ENCODE results near the gene CHST12. TPM values are rescaled to one million over a fixed set of nuclear protein-coding genes. Genes with fewer than 3 reads are reported as not detected.

CHST12 gene
- total RNA-seq, 1 experiment from 2014 or later, result 19.3 TPM

- Histone ChIP-seq H4K8ac (replicated peaks; ENCODE audit: insufficient read length, low read depth, low read length) (no peak overlapping the region), H3K79me2 (ENCODE audit: insufficient read depth, low read length) (no peaks in the 10 kb centered on the region), H3T11ph (ENCODE audit: low read length) (no peak overlapping the region), H2BK5ac (ENCODE audit: insufficient read length, low read length) (no peak overlapping the region), H3K18ac (ENCODE audit: insufficient read length, low read depth, low read length) (no peak overlapping the region), H3K23ac (ENCODE audit: insufficient read length, low read depth, low read length) (no peak overlapping the region), H3K56ac (ENCODE audit: insufficient read length, low read depth, low read length) (no peak overlapping the region), H2BK20ac (ENCODE audit: low read depth, low read length, poor library complexity, severe bottlenecking) (no peak overlapping the region), H2AFZ (ENCODE audit: low read length) (no peak overlapping the region), H3K4ac (ENCODE audit: low read depth, low read length) (no peak overlapping the region), H3K4me1 (ENCODE audit: insufficient read depth, low read length) (no peaks in the 10 kb centered on the region), H3K79me1 (ENCODE audit: insufficient read depth, low read depth, low read length, poor library complexity, severe bottlenecking) (peaks cover 14% of the 10 kb centered on the region), H4K5ac (ENCODE audit: insufficient read length, low read depth, low read length) (no peak overlapping the region), H3K27ac (ENCODE audit: insufficient read length, low read depth, low read length) (no peak overlapping the region), H2BK15ac (ENCODE audit: low read depth, low read length) (no peak overlapping the region), H3K27me3 (ENCODE audit: insufficient read depth, low read length) (no peaks in the 10 kb centered on the region), H3K4me2 (ENCODE audit: insufficient read depth, insufficient read length, low read length) (no peak overlapping the region), H3K9me3 (ENCODE audit: control insufficient read depth, low read depth, low read length) (no peaks in the 10 kb centered on the region), H4K20me1 (ENCODE audit: control insufficient read depth, insufficient read depth, insufficient read length) (no peaks in the 10 kb centered on the region), H2AK5ac (ENCODE audit: insufficient read length, low read length) (no peak overlapping the region), H2BK12ac (ENCODE audit: insufficient read length, low read depth, low read length) (no peak overlapping the region), H2BK120ac (ENCODE audit: low read depth, low read length, poor library complexity, severe bottlenecking) (no peak overlapping the region), H4K91ac (ENCODE audit: insufficient read length, low read depth, low read length) (no peak overlapping the region), H3K23me2 (ENCODE audit: insufficient read length, low read depth, low read length, poor library complexity, severe bottlenecking) (no peaks in the 10 kb centered on the region), H3K14ac (ENCODE audit: insufficient read depth, low read length) (no peak overlapping the region), H3K9ac (ENCODE audit: extremely low read depth, insufficient read length, low read length) (no peak overlapping the region)
- H3K9me3 Mint-ChIP-seq, result no peaks in the 10 kb centered on the region; a peak in 2 of 5 replicates
- H3K27ac Mint-ChIP-seq, result no peak overlapping the region
- no peak for TF ChIP-seq CTCF (conservative IDR thresholded peaks at IDR 0.05)
- no peak overlapping the region for H3K4me3 Mint-ChIP-seq
- no CpG with 5 or more reads among the region's 8 CpGs for WGBS (ENCODE audit: extremely low coverage, insufficient read length, low lambda C conversion rate)
- H3K36me3 Mint-ChIP-seq (ENCODE audit: insufficient read depth in 1 of 3, low read depth in 3 of 3), result peaks cover 78 to 99% (median 97%) of the 10 kb centered on the region in 3 experiments
- DNase-seq, result no peak
- H3K27me3 Mint-ChIP-seq (ENCODE audit: low read depth), result no peaks in the 10 kb centered on the region; the same call in 1 of the 2 replicates
- H3K4me1 Mint-ChIP-seq, result no peaks in the 10 kb centered on the region
Measured at GRCh38 chr7:2371329-2371728, 32.1 kb upstream of the CHST12 start.

All from H9 (cell line).